MM.1S (cell line): ENCODE data around the gene MSI2.

Experiments
- DNase-seq: peaks from one replicate; pipeline ENCODE4 v3.0.0-alpha.2; 2015
- H2AFZ ChIP-seq: fragments of 300-600 bp; sonication (generic); 2 replicates; pipeline ENCODE4 v1.6.0; 2016; ENCODE audit warnings: antibody characterized with exemption, low read length
- H3F3A ChIP-seq: fragments of 300-600 bp; sonication (generic); 2 replicates; pipeline ENCODE4 v1.6.1; 2016; ENCODE audit warnings: mild to moderate bottlenecking, antibody characterized with exemption, low read length, moderate library complexity, mixed read lengths; ENCODE audit not compliant: insufficient read depth
- H3K27ac ChIP-seq: fragments of 300-600 bp; sonication (generic); 2 replicates; pipeline ENCODE4 v1.5.1; 2016; ENCODE audit warnings: mild to moderate bottlenecking, low read length
- H3K27me3 ChIP-seq: fragments of 300-600 bp; sonication (generic); replicated peaks from 2 replicates; pipeline ENCODE4 v1.6.0; 2016; ENCODE audit warnings: low read length; ENCODE audit not compliant: insufficient read depth
- H3K36me3 ChIP-seq: fragments of 300-600 bp; sonication (generic); replicated peaks from 2 replicates; pipeline ENCODE4 v1.6.1; 2016; ENCODE audit warnings: mild to moderate bottlenecking, low read length, mixed read lengths; ENCODE audit not compliant: insufficient read depth
- H3K4me1 ChIP-seq: fragments of 300-600 bp; sonication (generic); 2 replicates; pipeline ENCODE4 v1.6.1; 2016; ENCODE audit warnings: low read length, mixed read lengths
- H3K4me2 ChIP-seq: fragments of 300-600 bp; sonication (generic); 2 replicates; pipeline ENCODE4 v1.6.0; 2016; ENCODE audit warnings: low read depth, low read length
- H3K4me3 ChIP-seq: fragments of 300-600 bp; sonication (generic); 2 replicates; pipeline ENCODE4 v1.5.1; 2016; ENCODE audit warnings: low read length, mixed read lengths
- H3K79me2 ChIP-seq: fragments of 300-600 bp; sonication (generic); 2 replicates; pipeline ENCODE4 v1.6.1; 2016; ENCODE audit warnings: mixed run types, low read length, mixed read lengths
- H3K9ac ChIP-seq: fragments of 300-600 bp; sonication (generic); 2 replicates; pipeline ENCODE4 v1.6.1; 2016; ENCODE audit warnings: low read length, mixed read lengths
- H3K9me2 ChIP-seq: fragments of 300-600 bp; sonication (generic); replicated peaks from 2 replicates; pipeline ENCODE4 v1.6.1; 2016; ENCODE audit warnings: mild to moderate bottlenecking, low read length, mixed read lengths; ENCODE audit not compliant: insufficient read depth
- H3K9me3 ChIP-seq: fragments of 300-600 bp; sonication (generic); replicated peaks from 2 replicates; pipeline ENCODE4 v1.6.1; 2016; ENCODE audit warnings: mild to moderate bottlenecking, low read length, mixed read lengths; ENCODE audit not compliant: insufficient read depth
- H4K20me1 ChIP-seq: fragments of 300-600 bp; sonication (generic); 2 replicates; pipeline ENCODE4 v1.6.1; 2016; ENCODE audit warnings: mild to moderate bottlenecking, low read length, moderate library complexity, mixed read lengths; ENCODE audit not compliant: insufficient read depth
- EZH2 ChIP-seq: fragments of 300-600 bp; sonication (generic); optimal IDR thresholded peaks from 2 replicates; pipeline ENCODE3; 2017; ENCODE audit warnings: low read depth, mild to moderate bottlenecking, antibody characterized with exemption, low read length, mixed read lengths
- EZH2phosphoT487 ChIP-seq: fragments of 300-600 bp; sonication (generic); IDR thresholded peaks from 2 replicates; pipeline ENCODE4 v1.6.1; 2018; ENCODE audit warnings: antibody characterized with exemption, low read length
- TF ChIP-seq, protein P1 (sequence below): fragments of 300-600 bp; sonication (generic); IDR thresholded peaks from 2 replicates; pipeline ENCODE4 v1.5.1; 2016; ENCODE audit warnings: antibody characterized with exemption, low read length, mixed read lengths

MSI2 gene

DNA sequence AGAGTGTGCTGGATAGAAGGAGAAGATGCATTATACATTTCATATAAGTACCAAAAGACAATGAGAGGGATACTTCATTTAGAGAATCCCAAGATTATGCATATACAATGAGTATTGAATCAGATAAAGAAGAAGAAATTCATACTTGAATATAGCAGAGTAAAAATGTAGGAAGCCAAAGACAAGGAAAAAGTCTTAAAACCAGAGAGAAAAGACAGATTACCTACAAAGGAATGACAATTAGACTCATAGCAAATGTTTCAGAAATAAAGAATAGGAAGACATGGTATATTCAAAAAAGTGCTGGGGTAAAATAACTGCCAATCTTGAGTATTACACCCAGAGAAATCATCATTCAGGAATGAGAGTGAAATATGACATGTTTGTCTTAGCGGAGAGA, 6.8 kb upstream of the MSI2 start:
- Histone ChIP-seq H3K4me2 (no peak overlapping the region), H3K36me3 (no peaks in the 10 kb centered on the region), H4K20me1 (no peaks in the 10 kb centered on the region), H3K27ac (no peak overlapping the region), H3K4me1 (no peaks in the 10 kb centered on the region), H3F3A (0 out of 2 replicates have a peak, but pooled peaks cover 1% of the 10 kb centered on the region), H3K4me3 (no peak overlapping the region), H3K9ac (no peak overlapping the region), H3K27me3 (no peaks in the 10 kb centered on the region), H2AFZ (no peak overlapping the region), H3K9me2 (no peaks in the 10 kb centered on the region), H3K79me2 (no peaks in the 10 kb centered on the region), H3K9me3 (no peaks in the 10 kb centered on the region)
- no peak for DNase-seq
- TF ChIP-seq EZH2 (no peak), EZH2phosphoT487 (no peak)
- TF ChIP-seq, protein P1, sequence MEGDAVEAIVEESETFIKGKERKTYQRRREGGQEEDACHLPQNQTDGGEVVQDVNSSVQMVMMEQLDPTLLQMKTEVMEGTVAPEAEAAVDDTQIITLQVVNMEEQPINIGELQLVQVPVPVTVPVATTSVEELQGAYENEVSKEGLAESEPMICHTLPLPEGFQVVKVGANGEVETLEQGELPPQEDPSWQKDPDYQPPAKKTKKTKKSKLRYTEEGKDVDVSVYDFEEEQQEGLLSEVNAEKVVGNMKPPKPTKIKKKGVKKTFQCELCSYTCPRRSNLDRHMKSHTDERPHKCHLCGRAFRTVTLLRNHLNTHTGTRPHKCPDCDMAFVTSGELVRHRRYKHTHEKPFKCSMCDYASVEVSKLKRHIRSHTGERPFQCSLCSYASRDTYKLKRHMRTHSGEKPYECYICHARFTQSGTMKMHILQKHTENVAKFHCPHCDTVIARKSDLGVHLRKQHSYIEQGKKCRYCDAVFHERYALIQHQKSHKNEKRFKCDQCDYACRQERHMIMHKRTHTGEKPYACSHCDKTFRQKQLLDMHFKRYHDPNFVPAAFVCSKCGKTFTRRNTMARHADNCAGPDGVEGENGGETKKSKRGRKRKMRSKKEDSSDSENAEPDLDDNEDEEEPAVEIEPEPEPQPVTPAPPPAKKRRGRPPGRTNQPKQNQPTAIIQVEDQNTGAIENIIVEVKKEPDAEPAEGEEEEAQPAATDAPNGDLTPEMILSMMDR, result no peak

DNA sequence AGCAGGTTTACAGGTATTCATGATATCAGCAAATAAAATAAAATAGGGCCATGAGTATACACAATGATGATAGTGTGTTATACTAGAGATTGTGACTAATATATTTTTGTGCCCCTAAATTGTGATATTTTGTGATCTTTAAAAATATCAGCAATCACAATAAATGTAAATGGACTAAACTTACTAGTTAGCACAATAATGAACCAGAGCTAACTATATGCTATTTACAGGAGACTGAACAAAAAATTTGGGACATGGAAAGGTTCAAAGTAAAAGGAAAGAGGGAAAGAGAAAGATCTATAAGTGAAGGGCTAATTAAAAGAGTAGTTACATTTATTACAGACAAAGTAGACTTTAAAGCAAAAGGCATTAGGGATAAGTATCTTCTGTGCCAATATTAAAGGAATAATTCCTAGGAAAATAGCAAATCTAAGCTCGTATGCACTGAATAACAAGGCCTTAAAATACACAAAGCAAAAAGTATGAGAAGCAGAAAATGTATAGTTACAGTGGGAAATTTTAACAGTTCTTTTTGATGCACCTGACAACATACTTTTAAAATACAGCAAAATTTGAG, 5.0 kb upstream of the MSI2 start:
- Histone ChIP-seq H3K4me2 (no peak overlapping the region), H3K27me3 (no peaks in the 10 kb centered on the region), H3K79me2 (no peaks in the 10 kb centered on the region), H3F3A (peaks cover 16% of the 10 kb centered on the region), H3K9me3 (no peaks in the 10 kb centered on the region), H3K36me3 (no peaks in the 10 kb centered on the region), H3K4me1 (no peaks in the 10 kb centered on the region), H3K9ac (no peak overlapping the region), H3K4me3 (no peak overlapping the region), H3K27ac (no peak overlapping the region), H4K20me1 (no peaks in the 10 kb centered on the region), H3K9me2 (no peaks in the 10 kb centered on the region), H2AFZ (no peak overlapping the region)
- TF ChIP-seq, protein P1, result no peak
- TF ChIP-seq EZH2, result no peak
- no peak for TF ChIP-seq EZH2phosphoT487
- no peak for DNase-seq

DNA sequence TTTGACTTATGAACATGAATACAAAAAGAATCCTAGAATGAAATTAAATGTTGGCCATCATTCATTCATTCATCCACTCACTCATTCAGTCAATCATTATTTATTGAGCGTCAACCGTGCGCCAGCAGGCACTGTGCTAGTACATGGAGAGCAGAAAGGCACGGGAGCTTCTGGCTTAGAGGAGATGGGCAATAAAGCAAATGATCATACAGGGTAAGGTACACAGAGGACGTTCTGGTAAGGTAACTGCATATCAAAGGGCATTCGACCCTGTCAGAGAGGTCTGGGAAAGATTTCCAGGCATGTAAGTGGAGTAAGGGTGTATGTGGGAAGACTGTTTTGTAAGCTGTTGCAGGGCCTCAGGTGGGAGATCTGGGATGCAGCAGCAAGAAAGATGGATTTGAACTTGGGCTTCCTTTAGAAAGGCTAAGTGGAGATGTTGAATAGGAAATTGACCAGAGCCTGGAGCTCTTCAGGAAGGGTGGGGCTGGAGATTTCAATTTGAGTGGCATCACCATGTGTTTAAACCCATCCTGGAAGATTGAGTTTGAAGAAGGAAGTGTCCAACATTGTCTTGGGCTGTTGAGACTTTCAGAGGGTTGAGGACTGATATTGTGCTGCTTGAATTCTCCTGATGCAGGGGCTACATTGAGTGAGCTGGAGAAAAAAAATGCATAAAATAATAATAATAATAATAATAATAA, 2.8 kb upstream of the MSI2 start:
- Histone ChIP-seq H3K36me3 (no peaks in the 10 kb centered on the region), H3K79me2 (peaks cover 16% of the 10 kb centered on the region), H3K4me3 (no peak overlapping the region), H4K20me1 (no peaks in the 10 kb centered on the region), H3F3A (peaks cover 16% of the 10 kb centered on the region), H3K4me2 (no peak overlapping the region), H2AFZ (no peak overlapping the region), H3K27me3 (no peaks in the 10 kb centered on the region), H3K9ac (no peak overlapping the region), H3K9me3 (no peaks in the 10 kb centered on the region), H3K4me1 (no peaks in the 10 kb centered on the region), H3K9me2 (no peaks in the 10 kb centered on the region), H3K27ac (no peak overlapping the region)
- no peak for DNase-seq
- TF ChIP-seq EZH2 (no peak), EZH2phosphoT487 (no peak)
- TF ChIP-seq, protein P1, result no peak
